Ectodermal cell (in vitro differentiated cells): ENCODE data around the gene GLP1R.

Experiments used
- H3K27ac ChIP-seq: 2 replicates; pipeline ENCODE4 v1.7.0; 2013; ENCODE audit warnings: mild to moderate bottlenecking, low read depth, low read length; ENCODE audit not compliant: insufficient read depth, poor library complexity, severe bottlenecking
- H3K27me3 ChIP-seq: 2 replicates; pipeline ENCODE4 v1.7.0; 2013; ENCODE audit warnings: mild to moderate bottlenecking, low read length; ENCODE audit not compliant: insufficient read depth, control insufficient read depth, poor library complexity, severe bottlenecking
- H3K36me3 ChIP-seq: one replicate; pipeline ENCODE4 v1.7.0; 2013; ENCODE audit warnings: low read length; ENCODE audit not compliant: control insufficient read depth, insufficient read depth
- H3K4me1 ChIP-seq: one replicate; pipeline ENCODE4 v1.7.0; 2013; ENCODE audit warnings: low read length; ENCODE audit not compliant: control insufficient read depth, insufficient read depth
- H3K4me3 ChIP-seq: 2 replicates; pipeline ENCODE4 v1.7.0; 2013; ENCODE audit warnings: low read depth, low read length, control low read depth; ENCODE audit not compliant: insufficient read depth
- H3K9me3 ChIP-seq: 2 replicates; pipeline ENCODE4 v1.7.0; 2013; ENCODE audit warnings: mild to moderate bottlenecking, low read length, moderate library complexity; ENCODE audit not compliant: control insufficient read depth
- WGBS, 2 experiments: methylation state at CpG; one replicate each; pipeline ENCODE4 v1.1.7; 2013; ENCODE audit warnings: missing lambda C conversion rate in 2 of 2; 5-methylcytosine and 5-hydroxymethylcytosine counted together

GLP1R gene

DNA sequence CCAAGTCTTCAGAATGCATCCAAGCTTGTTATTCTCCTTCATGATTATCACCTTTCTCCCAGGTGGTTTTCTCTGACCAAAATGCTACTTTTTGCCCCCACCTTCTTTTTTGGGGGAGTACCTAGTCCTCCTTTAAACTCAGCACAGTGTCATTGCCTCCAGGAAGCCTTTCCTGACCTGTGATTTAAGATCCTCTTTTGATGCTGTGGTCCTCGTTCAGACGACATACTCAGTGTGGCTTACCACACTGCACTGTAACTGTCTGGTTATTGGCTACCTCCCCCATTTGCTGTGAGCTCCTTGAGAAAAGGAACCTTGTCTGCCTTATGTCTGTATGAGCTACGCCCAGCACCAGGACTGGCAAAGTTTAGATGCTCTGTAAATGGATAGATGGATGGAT lies 51.8 kb downstream of the GLP1R start:
- whole genome bisulfite sequencing, 2 experiments: 83 to 85% methylated on average over 3 of the region's 3 CpGs
- no peaks in the 10 kb centered on the region for H3K9me3 ChIP-seq
- H3K27ac ChIP-seq: no peak overlapping the region
- no peaks in the 10 kb centered on the region for H3K27me3 ChIP-seq
- H3K4me3 ChIP-seq: no peak overlapping the region
- H3K4me1 ChIP-seq: no peaks in the 10 kb centered on the region
- no peaks in the 10 kb centered on the region for H3K36me3 ChIP-seq

DNA sequence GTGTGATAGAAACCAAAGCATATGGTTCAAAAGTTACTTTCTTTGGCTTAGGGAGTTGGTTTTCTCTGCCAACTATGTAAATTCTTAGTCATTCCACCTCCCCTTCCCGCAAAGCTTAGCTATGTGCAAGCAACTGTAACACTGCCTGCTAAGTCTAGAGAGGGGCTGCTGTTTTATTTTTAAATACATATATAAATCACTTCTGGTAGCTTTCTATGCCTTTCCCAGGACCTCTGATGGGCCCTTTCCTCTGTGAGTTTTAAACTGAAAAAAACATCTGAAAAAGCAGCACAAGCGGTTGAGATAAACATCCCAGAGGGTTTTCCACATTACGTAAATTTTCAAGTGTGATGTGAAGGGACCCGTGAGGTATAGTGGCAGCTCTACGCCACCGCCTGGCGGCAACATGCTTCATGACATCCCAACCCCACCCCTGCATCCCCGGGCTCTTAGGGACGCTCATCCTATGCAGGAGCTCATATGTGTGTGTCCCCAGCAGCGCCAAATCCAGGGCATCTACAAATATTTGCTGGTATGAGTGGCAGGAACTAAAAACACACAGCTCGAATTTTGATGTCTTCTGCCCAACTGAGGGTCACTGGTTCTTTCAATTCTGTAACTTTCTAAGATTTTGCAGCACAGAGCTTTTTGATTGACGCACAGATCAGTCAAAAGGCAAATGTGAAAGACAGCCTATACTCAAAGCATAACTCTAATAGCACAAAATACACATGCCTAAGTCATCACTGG lies 53.7 kb downstream of the GLP1R start:
- Histone ChIP-seq H3K9me3 (no peaks in the 10 kb centered on the region), H3K4me1 (no peaks in the 10 kb centered on the region), H3K36me3 (no peaks in the 10 kb centered on the region), H3K27ac (no peak overlapping the region), H3K27me3 (no peaks in the 10 kb centered on the region), H3K4me3 (no peak overlapping the region)
- 25 to 39% methylated on average over 11 to 12 of the region's 12 CpGs for WGBS, 2 experiments

DNA sequence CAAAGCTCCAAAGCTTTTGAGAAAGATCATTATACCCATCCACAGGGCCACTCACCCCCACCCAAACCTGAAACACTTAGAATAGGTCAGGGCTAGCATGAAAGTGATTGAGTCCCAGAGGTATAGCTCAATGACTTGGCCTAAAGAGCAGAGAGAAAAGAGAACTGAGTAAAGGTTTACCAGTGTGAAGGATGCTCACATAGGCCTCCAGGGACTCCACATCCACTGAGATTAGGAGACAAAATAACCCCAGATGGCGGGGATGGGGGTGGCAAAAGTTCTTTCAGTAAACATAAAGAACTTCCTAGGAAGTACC lies 54.2 kb downstream of the GLP1R start:
- no peaks in the 10 kb centered on the region for H3K36me3 ChIP-seq
- no peaks in the 10 kb centered on the region for H3K9me3 ChIP-seq
- no peaks in the 10 kb centered on the region for H3K4me1 ChIP-seq
- H3K27ac ChIP-seq: no peak overlapping the region
- no peaks in the 10 kb centered on the region for H3K27me3 ChIP-seq
- 91% methylated on average over 1 of the region's 1 CpG; no CpG with 5 or more reads in 1 of the 2 experiments for WGBS, 2 experiments
- H3K4me3 ChIP-seq: no peak overlapping the region

DNA sequence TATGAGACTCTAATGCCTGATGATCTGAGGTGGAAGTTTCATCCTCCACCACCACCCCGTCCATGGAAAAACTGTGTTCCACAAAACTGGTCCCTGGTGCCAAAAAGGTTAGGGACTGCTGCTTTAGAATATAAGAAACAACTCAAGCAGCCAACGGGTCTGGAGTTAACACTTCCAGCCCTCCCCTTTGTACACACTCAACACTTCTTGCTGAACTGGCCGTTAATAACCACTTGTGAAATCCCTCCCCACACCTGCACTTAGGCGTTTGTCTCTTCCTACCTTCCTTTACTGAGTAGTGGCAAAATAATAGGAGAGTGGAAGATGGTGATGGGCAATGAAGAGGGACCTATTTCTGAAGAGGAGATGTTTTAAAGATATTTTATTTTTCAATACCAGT lies 55.9 kb downstream of the GLP1R start:
- Histone ChIP-seq H3K27me3 (no peaks in the 10 kb centered on the region), H3K27ac (no peak overlapping the region), H3K36me3 (peaks cover 7% of the 10 kb centered on the region), H3K4me3 (no peak overlapping the region), H3K9me3 (no peaks in the 10 kb centered on the region), H3K4me1 (no peaks in the 10 kb centered on the region)
- WGBS, 2 experiments: 91 to 98% methylated on average over 3 to 4 of the region's 4 CpGs

DNA sequence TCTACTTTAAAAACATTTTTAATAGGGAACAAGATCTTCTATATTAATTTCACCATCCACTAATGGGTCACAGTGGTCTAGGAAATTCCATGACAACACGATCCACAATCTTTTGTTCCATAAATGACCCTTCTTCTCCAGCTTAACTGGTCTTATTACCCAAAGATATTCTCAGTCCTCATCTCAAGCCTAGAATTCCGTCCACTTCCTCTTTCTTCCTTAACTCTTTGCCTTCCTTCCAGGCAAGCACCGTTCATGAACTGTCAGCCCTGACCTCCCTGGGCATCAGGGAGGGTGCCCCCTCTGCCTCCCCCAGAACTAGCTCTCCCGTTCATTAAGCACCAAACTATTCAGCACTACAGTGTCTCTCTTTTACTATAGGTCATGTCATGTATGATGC lies 58.5 kb downstream of the GLP1R start:
- Histone ChIP-seq H3K9me3 (no peaks in the 10 kb centered on the region), H3K27me3 (no peaks in the 10 kb centered on the region), H3K4me3 (no peak overlapping the region), H3K4me1 (no peaks in the 10 kb centered on the region), H3K27ac (no peak overlapping the region), H3K36me3 (peaks cover 12% of the 10 kb centered on the region)
- 91 to 93% methylated on average over 4 of the region's 4 CpGs for WGBS, 2 experiments

DNA sequence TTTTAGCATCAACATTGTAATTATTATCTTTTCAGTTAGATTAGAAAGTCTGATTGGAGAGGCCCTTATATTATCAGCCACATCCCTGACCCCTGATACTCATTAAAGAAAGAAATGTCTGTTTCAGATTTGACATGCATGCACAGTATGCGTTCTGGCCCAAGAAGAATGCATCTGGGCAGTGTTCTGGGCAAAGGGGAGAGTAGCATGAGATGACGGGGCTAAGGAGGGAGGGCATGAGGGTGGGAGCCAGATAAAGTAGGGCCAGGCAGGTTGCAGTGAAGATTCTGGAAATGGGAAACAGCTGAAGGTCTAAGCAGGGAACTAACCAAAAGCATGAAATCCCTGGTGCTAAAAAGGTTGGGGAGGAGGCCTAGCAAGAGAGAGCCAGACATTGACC lies 59.1 kb downstream of the GLP1R start:
- Histone ChIP-seq H3K27me3 (no peaks in the 10 kb centered on the region), H3K4me1 (no peaks in the 10 kb centered on the region), H3K27ac (no peak overlapping the region), H3K36me3 (peaks cover 12% of the 10 kb centered on the region), H3K9me3 (no peaks in the 10 kb centered on the region), H3K4me3 (no peak overlapping the region)
- 48% methylated on average over 2 of the region's 2 CpGs for WGBS, 2 experiments

DNA sequence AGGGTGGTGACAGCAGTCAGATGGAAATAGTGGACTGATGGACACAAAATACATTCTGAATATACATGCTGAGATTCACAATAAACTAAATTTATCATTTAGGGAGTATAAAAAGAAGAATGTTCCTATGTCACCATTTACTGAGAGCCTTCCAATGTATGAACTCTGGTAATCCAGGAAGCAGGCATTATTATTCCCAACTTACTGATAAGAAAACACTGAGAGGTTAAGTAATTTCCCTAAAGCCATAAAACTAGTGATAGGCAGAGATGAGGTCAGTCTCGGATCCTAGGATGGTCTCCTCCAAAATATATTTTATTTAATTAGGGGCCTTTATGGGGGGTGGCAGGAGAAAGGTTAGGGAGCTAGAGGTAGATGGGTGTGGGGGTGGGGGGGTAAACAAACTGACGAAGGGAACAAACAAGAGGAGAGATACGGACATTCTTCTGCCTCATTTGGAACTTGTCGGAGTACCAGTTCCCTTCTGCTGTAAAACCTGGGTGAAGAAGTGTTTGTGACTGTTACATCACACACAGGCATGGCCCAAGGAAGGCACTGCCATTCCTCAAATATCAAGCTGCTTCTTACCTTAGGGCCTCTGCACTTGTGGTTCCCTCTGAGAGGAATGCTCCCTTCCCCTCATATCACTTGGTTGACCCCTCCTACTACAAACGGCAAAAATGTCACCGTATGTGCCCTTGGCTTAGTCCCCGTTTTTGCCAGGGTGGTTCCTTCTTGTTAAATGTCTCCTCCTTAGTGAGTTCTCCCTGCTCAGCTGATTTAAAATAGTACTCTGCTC lies 59.7 kb downstream of the GLP1R start:
- Histone ChIP-seq H3K27me3 (no peaks in the 10 kb centered on the region), H3K4me3 (no peak overlapping the region), H3K36me3 (peaks cover 12% of the 10 kb centered on the region), H3K27ac (no peak overlapping the region), H3K4me1 (no peaks in the 10 kb centered on the region), H3K9me3 (no peaks in the 10 kb centered on the region)
- WGBS, 2 experiments: 92 to 94% methylated on average over 6 to 7 of the region's 7 CpGs

DNA sequence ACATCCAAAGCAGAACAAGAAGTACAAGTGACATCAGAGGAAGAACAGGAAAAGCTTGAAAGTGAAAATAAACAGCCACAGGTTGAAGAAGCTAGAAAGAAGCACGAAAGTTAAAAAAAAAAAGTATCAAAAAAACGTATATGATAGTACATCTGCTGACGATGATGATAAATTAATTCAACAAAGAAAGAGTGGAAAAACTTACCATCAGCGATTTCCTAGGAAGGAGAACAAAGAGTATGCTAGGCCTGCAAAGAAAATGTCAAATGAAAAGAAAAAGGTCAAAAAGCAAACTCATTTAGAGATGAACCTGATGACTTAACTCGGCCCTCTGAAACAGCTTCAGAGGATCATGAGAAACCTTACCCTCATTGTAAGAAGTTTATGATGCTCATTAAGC lies 62.7 kb downstream of the GLP1R start:
- Histone ChIP-seq H3K36me3 (peaks cover 12% of the 10 kb centered on the region), H3K4me1 (peaks cover 5% of the 10 kb centered on the region), H3K4me3 (no peak overlapping the region), H3K27me3 (peaks cover 12% of the 10 kb centered on the region), H3K9me3 (no peaks in the 10 kb centered on the region), H3K27ac (no peak overlapping the region)
- 87 to 94% methylated on average over 5 of the region's 5 CpGs for WGBS, 2 experiments

DNA sequence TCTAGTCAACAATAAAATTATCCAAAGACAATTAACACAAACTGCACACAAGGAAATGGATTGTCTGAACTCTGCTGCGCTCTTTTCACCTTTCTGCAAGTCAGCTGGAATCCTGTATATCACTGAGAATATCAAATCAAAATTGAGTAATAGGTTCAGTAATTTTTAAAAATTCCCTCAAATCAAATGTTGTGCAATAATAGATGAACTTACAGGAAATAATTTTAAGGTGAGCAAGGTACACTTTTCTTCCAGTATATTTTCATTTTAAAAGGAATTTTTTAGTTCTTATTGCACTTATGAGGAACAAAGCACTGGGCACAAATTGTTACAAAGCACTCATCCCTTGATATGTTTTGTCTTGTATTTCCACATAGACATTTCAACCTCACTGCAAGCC lies 65.2 kb downstream of the GLP1R start:
- WGBS, 2 experiments: 83 to 89% methylated on average over 1 of the region's 1 CpG
- Histone ChIP-seq H3K4me1 (peaks cover 5% of the 10 kb centered on the region), H3K4me3 (peak overlapping the region; percentile 75), H3K9me3 (no peaks in the 10 kb centered on the region), H3K36me3 (peaks cover 12% of the 10 kb centered on the region), H3K27ac (no peak overlapping the region), H3K27me3 (peaks cover 12% of the 10 kb centered on the region)

DNA sequence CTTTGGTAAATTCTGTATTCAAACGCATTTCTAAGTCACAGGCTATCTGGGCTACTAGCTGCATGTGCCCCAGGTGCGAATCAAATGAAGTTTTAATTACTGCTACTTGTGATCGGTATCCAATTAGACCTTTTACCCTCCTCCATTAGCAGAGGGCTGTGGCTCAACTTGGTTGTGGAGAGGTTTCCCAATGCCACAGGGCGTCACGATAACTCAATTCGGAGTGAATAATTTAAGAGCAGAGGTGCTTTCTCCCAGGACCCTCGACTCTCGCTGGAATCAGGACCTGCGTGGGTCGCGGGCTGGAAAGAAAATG lies 65.8 kb downstream of the GLP1R start:
- peaks cover 5% of the 10 kb centered on the region for H3K4me1 ChIP-seq
- peak overlapping the region; percentile 75 for H3K4me3 ChIP-seq
- peaks cover 7% of the 10 kb centered on the region for H3K36me3 ChIP-seq
- no peaks in the 10 kb centered on the region for H3K9me3 ChIP-seq
- 1% methylated on average over 11 of the region's 11 CpGs for WGBS, 2 experiments
- no peak overlapping the region for H3K27ac ChIP-seq
- peaks cover 12% of the 10 kb centered on the region for H3K27me3 ChIP-seq
